Transverse colon (tissue), 4 donors: Measurements from ENCODE around the gene CCDC188. TPM values are rescaled to one million over a fixed set of nuclear protein-coding genes. Genes with fewer than 3 reads are reported as not detected.

ENCODE experiments used
- DNase-seq: peaks from one replicate; pipeline ENCODE4 v3.0.0-alpha.2; 2019
- H3K27ac ChIP-seq, 4 donors: fragments of 200-600 bp; sonication (generic); 2 replicates each; pipeline ENCODE4 v1.5.1; 2016 to 2018; ENCODE audit warnings: inconsistent platforms in 4 of 4
- H3K27me3 ChIP-seq: fragments of 200-600 bp; sonication (generic); 2 replicates; pipeline ENCODE4 v1.5.1; 2017; ENCODE audit warnings: inconsistent platforms
- H3K36me3 ChIP-seq, 4 donors: fragments of 200-600 bp; sonication (generic); 2 replicates each; pipeline ENCODE4 v1.5.1; 2017 to 2019; ENCODE audit warnings: inconsistent platforms in 4 of 4
- H3K4me1 ChIP-seq, 4 donors: fragments of 200-600 bp; sonication (generic); 2 replicates each; pipeline ENCODE4 v1.5.1; 2017 to 2020; ENCODE audit warnings: inconsistent platforms in 4 of 4
- H3K4me3 ChIP-seq, 4 donors: fragments of 200-600 bp; sonication (generic); 1 replicate in 1 of 4; 2 replicates in 3 of 4; pipeline versions ENCODE4 v1.5.1 to v1.6.1; 2017 to 2019; ENCODE audit warnings: inconsistent platforms in 4 of 4
- H3K9me3 ChIP-seq, 2 donors: fragments of 200-600 bp; sonication (generic); 2 replicates each; pipeline ENCODE4 v1.5.1; 2017 to 2019; ENCODE audit warnings: inconsistent platforms in 2 of 2
- EP300 ChIP-seq: sonication (generic); formaldehyde crosslinking; IDR thresholded peaks from one replicate; pipeline ENCODE4 v1.6.1; 2017; ENCODE audit warnings: antibody characterized with exemption, low read depth
- POLR2A ChIP-seq: fragments of 450-650 bp; IDR thresholded peaks from one replicate; pipeline ENCODE4 v1.6.1; 2016; ENCODE audit warnings: antibody characterized with exemption, mild to moderate bottlenecking, moderate library complexity
- POLR2AphosphoS5 ChIP-seq, 3 donors: sonication (generic); formaldehyde crosslinking; IDR thresholded peaks; one replicate each; pipeline ENCODE4 v1.6.1; 2016; ENCODE audit warnings: antibody characterized with exemption in 3 of 3
- WGBS, 2 donors: methylation state at CpG; one replicate each; pipeline ENCODE4 v1.1.5; 2018; ENCODE audit warnings: low coverage in 1 of 2; 5-methylcytosine and 5-hydroxymethylcytosine counted together
- in situ Hi-C, 4 donors: fragments of 200-750 bp; cut with MboI; loops; one replicate each; pipeline versions ENCODE4 v1.15.0 to v1.15.1; 2017; ENCODE audit warnings: low sequenced_read_pairs in 3 of 4, low pct_ligation_motif_present in 1 of 4, low pct_unique_long_range_greater_than_20kb in 1 of 4
- intact Hi-C: fragments of 100-400 bp; cut with DNase I; formaldehyde crosslinking; loops from one replicate; pipeline ENCODE4 v1.15.1; 2023; ENCODE audit warnings: low total_unique reads
- total RNA-seq, 4 donors: library from RNA; depleted of rRNA; stranded (reverse); fragments of >200 nt; gene quantifications; one replicate each; pipeline ENCODE4 v1.1.0, GENCODE V29; 2016
- TF ChIP-seq, protein P1 (sequence below), 5 experiments: fragments of 200-600 bp in 3 of 5; fragments of 450-650 bp in 2 of 5; sonication (generic) in 3 of 5; IDR thresholded peaks; 1 replicate in 2 of 5; 2 replicates in 3 of 5; pipeline ENCODE4 v1.5.1; 2016 to 2017; ENCODE audit warnings: antibody characterized with exemption in 5 of 5, inconsistent platforms in 3 of 5, mild to moderate bottlenecking in 2 of 5, moderate library complexity in 1 of 5

The CCDC188 gene
- total RNA-seq, 4 donors from 2014 or later: 0.41 TPM; not detected in 3

DNA sequence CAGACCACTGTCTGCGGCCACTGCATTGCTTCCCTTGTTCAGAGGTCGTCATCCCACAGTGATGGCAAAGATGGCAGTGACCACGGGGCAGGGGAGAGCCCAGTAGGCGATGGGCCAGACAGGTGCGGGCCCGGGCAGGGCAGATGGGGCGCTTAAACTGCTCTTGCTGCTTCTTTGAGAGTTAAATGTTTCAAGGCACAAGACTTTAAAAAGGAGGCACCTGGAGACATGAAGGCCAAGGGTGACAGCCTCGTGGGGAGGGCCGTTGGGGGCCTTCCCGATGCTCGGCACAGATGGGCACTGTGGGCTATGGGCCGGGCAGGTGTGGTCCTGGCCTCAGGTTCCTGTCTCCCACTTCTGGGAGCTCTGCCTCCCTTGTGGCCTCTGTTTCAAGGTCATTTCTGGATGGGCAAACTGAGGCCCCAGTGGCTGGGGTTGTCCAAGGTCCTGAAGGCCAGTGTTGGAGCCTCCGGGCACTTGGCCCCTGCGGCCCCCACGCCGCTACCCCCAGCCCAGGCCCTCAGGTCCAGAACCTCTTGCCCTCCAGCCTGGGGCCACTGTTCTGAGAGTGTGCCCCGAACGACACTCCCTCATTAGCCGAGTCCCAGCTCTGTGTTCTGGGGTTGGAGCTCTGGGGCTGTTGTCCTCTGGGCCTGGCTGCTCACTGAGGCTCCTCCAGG lies 16.9 kb upstream of the CCDC188 start:
- TF ChIP-seq POLR2A (no peak), POLR2AphosphoS5 (IDR thresholded peaks at IDR 0.05) (no peak), EP300 (no peak)
- TF ChIP-seq, protein P1, sequence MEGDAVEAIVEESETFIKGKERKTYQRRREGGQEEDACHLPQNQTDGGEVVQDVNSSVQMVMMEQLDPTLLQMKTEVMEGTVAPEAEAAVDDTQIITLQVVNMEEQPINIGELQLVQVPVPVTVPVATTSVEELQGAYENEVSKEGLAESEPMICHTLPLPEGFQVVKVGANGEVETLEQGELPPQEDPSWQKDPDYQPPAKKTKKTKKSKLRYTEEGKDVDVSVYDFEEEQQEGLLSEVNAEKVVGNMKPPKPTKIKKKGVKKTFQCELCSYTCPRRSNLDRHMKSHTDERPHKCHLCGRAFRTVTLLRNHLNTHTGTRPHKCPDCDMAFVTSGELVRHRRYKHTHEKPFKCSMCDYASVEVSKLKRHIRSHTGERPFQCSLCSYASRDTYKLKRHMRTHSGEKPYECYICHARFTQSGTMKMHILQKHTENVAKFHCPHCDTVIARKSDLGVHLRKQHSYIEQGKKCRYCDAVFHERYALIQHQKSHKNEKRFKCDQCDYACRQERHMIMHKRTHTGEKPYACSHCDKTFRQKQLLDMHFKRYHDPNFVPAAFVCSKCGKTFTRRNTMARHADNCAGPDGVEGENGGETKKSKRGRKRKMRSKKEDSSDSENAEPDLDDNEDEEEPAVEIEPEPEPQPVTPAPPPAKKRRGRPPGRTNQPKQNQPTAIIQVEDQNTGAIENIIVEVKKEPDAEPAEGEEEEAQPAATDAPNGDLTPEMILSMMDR (IDR thresholded peaks at IDR 0.05): no peak
- Histone ChIP-seq H3K9me3 (no peaks in the 10 kb centered on the region), H3K27me3 (no peaks in the 10 kb centered on the region), H3K27ac (no peak overlapping the region), H3K36me3 (no peaks in the 10 kb centered on the region), H3K4me1 (no peaks in the 10 kb centered on the region), H3K4me3 (no peak overlapping the region)
- intact Hi-C loops: no loop called here
- in situ Hi-C loops: loop anchor here in 1 of 4 donors (25.0 kb wide), 1 partner anchor 470 kb away; no protein-coding TSS in a partner anchor
- no peak for DNase-seq
- 74% methylated on average over 19 of the region's 19 CpGs; no CpG with 5 or more reads in 1 of the 2 donors for WGBS, 2 donors

DNA sequence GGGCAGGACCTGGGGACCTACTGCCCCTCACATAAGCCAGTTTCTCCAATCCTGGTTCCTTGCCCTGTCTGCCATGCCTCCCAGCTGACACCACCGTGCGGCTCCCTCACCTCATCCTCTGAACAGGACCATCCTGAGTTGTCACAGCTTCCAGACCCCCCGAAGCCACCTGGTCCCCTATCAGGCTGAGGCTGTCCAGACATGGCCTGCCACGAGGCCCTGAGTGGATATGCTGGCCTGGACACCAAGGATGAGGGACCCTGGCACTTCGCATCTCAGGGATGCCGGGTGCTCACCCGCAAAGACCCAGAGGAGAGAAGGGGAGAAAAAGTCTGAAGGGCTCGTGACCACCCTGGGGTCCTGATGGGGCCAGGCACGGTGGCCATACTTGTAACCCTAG lies 15.8 kb upstream of the CCDC188 start:
- Histone ChIP-seq H3K27me3 (no peaks in the 10 kb centered on the region), H3K27ac (no peak overlapping the region), H3K9me3 (no peaks in the 10 kb centered on the region), H3K4me3 (no peak overlapping the region), H3K36me3 (no peaks in the 10 kb centered on the region), H3K4me1 (no peaks in the 10 kb centered on the region)
- in situ Hi-C loops: loop anchor here in 1 of 4 donors (25.0 kb wide), 1 partner anchor 471 kb away; no protein-coding TSS in a partner anchor
- 87% methylated on average over 9 of the region's 9 CpGs; no CpG with 5 or more reads in 1 of the 2 donors for WGBS, 2 donors
- TF ChIP-seq, protein P1 (IDR thresholded peaks at IDR 0.05): no peak
- no peak for TF ChIP-seq EP300
- no peak for TF ChIP-seq POLR2A
- TF ChIP-seq POLR2AphosphoS5 (IDR thresholded peaks at IDR 0.05): no peak
- intact Hi-C loops: no loop called here
- no peak for DNase-seq

DNA sequence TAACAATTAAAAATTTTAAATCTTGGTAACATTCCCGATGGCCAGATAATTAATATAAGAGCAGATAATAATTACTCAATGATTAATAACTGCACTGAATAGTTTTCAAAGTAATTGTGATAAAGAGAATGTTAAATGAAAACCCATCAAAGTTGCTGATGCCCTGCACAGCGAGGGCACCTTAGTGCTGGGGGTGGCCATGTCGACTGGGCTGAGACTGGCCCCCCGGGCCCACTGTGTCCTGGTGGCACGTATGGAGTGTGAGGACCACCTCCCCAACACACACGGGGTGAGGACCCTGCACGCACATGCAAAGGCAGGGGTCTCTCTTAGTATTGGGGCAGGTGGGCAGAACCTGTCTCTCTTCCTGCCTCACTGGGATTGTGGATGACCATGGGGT lies 15.1 kb upstream of the CCDC188 start:
- intact Hi-C loops: no loop called here
- WGBS, 2 donors: 76 to 87% methylated on average over 3 to 7 of the region's 7 CpGs
- H3K36me3 ChIP-seq: no peaks in the 10 kb centered on the region
- DNase-seq: no peak
- H3K27ac ChIP-seq: no peak overlapping the region
- H3K4me3 ChIP-seq: no peak overlapping the region
- H3K9me3 ChIP-seq: no peaks in the 10 kb centered on the region
- TF ChIP-seq POLR2A (no peak), POLR2AphosphoS5 (IDR thresholded peaks at IDR 0.05) (no peak), EP300 (no peak)
- TF ChIP-seq, protein P1 (IDR thresholded peaks at IDR 0.05): no peak
- H3K4me1 ChIP-seq: no peaks in the 10 kb centered on the region
- no peaks in the 10 kb centered on the region for H3K27me3 ChIP-seq
- in situ Hi-C loops: loop anchor here in 1 of 4 donors (25.0 kb wide), 1 partner anchor 471 kb away; no protein-coding TSS in a partner anchor

DNA sequence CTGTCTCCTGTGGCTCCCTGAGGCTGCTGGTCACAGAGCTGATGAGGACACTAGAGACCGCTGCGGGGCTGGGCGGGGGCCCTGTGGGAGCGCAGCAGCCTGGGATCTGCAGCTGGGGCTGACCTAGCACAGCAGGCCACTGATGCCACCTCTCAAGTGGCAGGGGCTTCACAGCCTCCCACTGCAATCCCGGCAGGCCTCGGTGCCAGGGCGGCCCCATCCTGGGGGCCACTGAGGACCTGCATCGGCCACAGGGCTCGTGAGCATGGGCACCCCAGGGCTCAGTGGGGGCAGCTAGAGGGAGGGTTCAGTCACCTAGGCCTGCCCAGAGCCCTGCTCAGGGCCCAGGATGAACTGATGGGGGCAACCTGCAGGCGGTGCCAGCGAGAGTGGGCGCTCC lies 14.6 kb upstream of the CCDC188 start:
- no peak for DNase-seq
- H3K36me3 ChIP-seq: no peaks in the 10 kb centered on the region
- 84% methylated on average over 11 of the region's 12 CpGs; no CpG with 5 or more reads in 1 of the 2 donors for WGBS, 2 donors
- H3K27ac ChIP-seq: no peak overlapping the region
- no peaks in the 10 kb centered on the region for H3K9me3 ChIP-seq
- no peaks in the 10 kb centered on the region for H3K27me3 ChIP-seq
- in situ Hi-C loops (loop anchor here in 1 of 4 donors (25.0 kb wide), 1 partner anchor 472 kb away; no protein-coding TSS in a partner anchor), intact Hi-C loops (no loop called here)
- no peaks in the 10 kb centered on the region for H3K4me1 ChIP-seq
- TF ChIP-seq EP300: no peak
- no peak for TF ChIP-seq POLR2A
- TF ChIP-seq, protein P1 (IDR thresholded peaks at IDR 0.05): no peak
- no peak for TF ChIP-seq POLR2AphosphoS5 (IDR thresholded peaks at IDR 0.05)
- H3K4me3 ChIP-seq: no peak overlapping the region
